Right cardiac atrium (tissue), 5 donors: ENCODE data around the gene SRCAP. TPM values are rescaled to one million over a fixed set of nuclear protein-coding genes. Genes with fewer than 3 reads are reported as not detected.

ENCODE experiments used
- ATAC-seq, 2 donors: fragments of 200-7000 bp; cut with Tn5 transposase; one replicate each; pipeline versions ENCODE4 v1.8.0 to v1.9.1; 2020; ENCODE audit warnings: moderate library complexity in 2 of 2, mild to moderate bottlenecking in 1 of 2
- DNase-seq, 3 donors: peaks; one replicate each; pipeline ENCODE4 v3.0.0-alpha.2; 2020
- H3K27ac ChIP-seq: one replicate; pipeline ENCODE4 v1.5.1; 2013; ENCODE audit warnings: mild to moderate bottlenecking, low read length, control low read depth, moderate library complexity
- H3K27me3 ChIP-seq: one replicate; pipeline ENCODE4 v1.6.1; 2013; ENCODE audit not compliant: control insufficient read depth, insufficient read depth
- H3K4me1 ChIP-seq: one replicate; pipeline ENCODE4 v1.6.1; 2013; ENCODE audit warnings: low read length; ENCODE audit not compliant: control insufficient read depth, insufficient read depth
- H3K4me3 ChIP-seq: one replicate; pipeline ENCODE4 v1.5.1; 2013; ENCODE audit warnings: low read length, control low read depth
- H3K9me3 ChIP-seq: one replicate; pipeline ENCODE4 v1.6.1; 2013; ENCODE audit warnings: low read length; ENCODE audit not compliant: control insufficient read depth
- WGBS: extraction: QIAGEN DNeasy Blood & Tissue Kit; methylation state at CpG from one replicate; pipeline ENCODE4 v1.1.7; 2013; 5-methylcytosine and 5-hydroxymethylcytosine counted together
- intact Hi-C, 4 donors: fragments of 100-400 bp; cut with DNase I; formaldehyde crosslinking; loops; one replicate each; pipeline versions ENCODE4 v1.11.0 to v1.14.0; 2022 to 2023
- long read RNA-seq, 4 donors: library from polyadenylated mRNA; unstranded; transcript quantifications; one replicate each; pipeline ENCODE4 v2.0.0, GENCODE V29; 2020 to 2021
- polyA plus RNA-seq: library from polyadenylated mRNA; stranded (reverse); fragments of 200-250 nt; gene quantifications from one replicate; pipeline ENCODE4 v1.2.3, GENCODE V29; 2013
- total RNA-seq, 4 donors: library from RNA; stranded (reverse); fragmentation: NEBNext Ultra II Directional; extraction: Animal tissue kit (Norgen Biotek cat#: 25700); gene quantifications; one replicate each; pipeline ENCODE4 v1.2.1, GENCODE V29; 2021
- donor health status: healthy with polysubstance abuse.
- donor health status: DM: no; HTN: yes; CAD: no.
- donor health status: DM: no; HTN: no; CAD: no.
- donor health status: DM: no; HTN: yes; CAD: no; lungs with severe emphysema.
- donor health status: DM: yes; HTN: yes; CAD: no.

SRCAP gene
- total RNA-seq (10 to 100 TPM; 43.5 to 61.2 (median 46.4) TPM), polyA plus RNA-seq (27.6 TPM)
- long read RNA-seq, donor 1, partial matches to known transcripts = 22 of 25 reads
- long read RNA-seq, donor 1, other reads (novel, unspliced or antisense) = 3 of 25 reads
- long read RNA-seq, donor 2, partial matches to known transcripts = 0 of 1 reads
- long read RNA-seq, donor 2, other reads (novel, unspliced or antisense) = 1 of 1 reads
- long read RNA-seq, donor 3, partial matches to known transcripts = 2 of 9 reads
- long read RNA-seq, donor 3, other reads (novel, unspliced or antisense) = 6 of 9 reads
- long read RNA-seq, donor 4 = 0 reads

- intact Hi-C loops = no loop called here
- Histone ChIP-seq H3K4me1 (peaks cover 2% of the 10 kb centered on the region), H3K9me3 (no peaks in the 10 kb centered on the region), H3K27me3 (no peaks in the 10 kb centered on the region), H3K4me3 (peak within 1 kb of the TSS; percentile 85), H3K27ac (peak within 1 kb of the TSS; percentile 98)
- DNase-seq = peak; percentile 91 to 95 (median 95)
- under 1% methylated on average over 57 of the region's 57 CpGs for WGBS
- ATAC-seq = peak; percentile 82 to 85
These were observed at the start of gene SRCAP for GRCh38 chr16:30698816-30699614. TSS of gene SRCAP (plus strand) at chr16:30699171. CDS start at chr16:30700825, 1,654 bp downstream.

GRCh38 chr16:30649725-30650368 is 49.1 kb upstream of the SRCAP start:
- intact Hi-C loops = no loop called here
- H3K4me1 ChIP-seq = no peaks in the 10 kb centered on the region
- peak overlapping the region; percentile 94 for H3K27ac ChIP-seq
- ATAC-seq (no peak), DNase-seq (peak in 1 of 3 donors; percentile 80)
- H3K9me3 ChIP-seq = no peaks in the 10 kb centered on the region
- WGBS = 33% methylated on average over 22 of the region's 22 CpGs
- H3K27me3 ChIP-seq = no peaks in the 10 kb centered on the region
- H3K4me3 ChIP-seq = peak overlapping the region; percentile 27

- DNase-seq = peak; percentile 100
- Histone ChIP-seq H3K4me3 (peak within 1 kb of the TSS; percentile 94), H3K4me1 (no peaks in the 10 kb centered on the region), H3K27me3 (no peaks in the 10 kb centered on the region), H3K9me3 (no peaks in the 10 kb centered on the region), H3K27ac (peak within 1 kb of the TSS; percentile 99)
- WGBS = 1% methylated on average over 53 of the region's 53 CpGs
- peak; percentile 94 to 95 for ATAC-seq
- intact Hi-C loops = no loop called here
These were observed 48.4 kb upstream of the SRCAP start, which contains the start of gene PRR14 for GRCh38 chr16:30650369-30651123. TSS of gene PRR14 (plus strand) at chr16:30650960. CDS start at chr16:30651646, 686 bp downstream.

GRCh38 chr16:30651124-30652004 is 47.6 kb upstream of the SRCAP start:
- Histone ChIP-seq H3K4me3 (peak overlapping the region; percentile 94), H3K9me3 (no peaks in the 10 kb centered on the region), H3K27ac (peak overlapping the region; percentile 99), H3K27me3 (no peaks in the 10 kb centered on the region), H3K4me1 (no peaks in the 10 kb centered on the region)
- peak; percentile 77 to 81 for ATAC-seq
- intact Hi-C loops = no loop called here
- peak; percentile 75 to 90 (median 88) for DNase-seq
- WGBS = under 1% methylated on average over 71 of the region's 71 CpGs

DNA sequence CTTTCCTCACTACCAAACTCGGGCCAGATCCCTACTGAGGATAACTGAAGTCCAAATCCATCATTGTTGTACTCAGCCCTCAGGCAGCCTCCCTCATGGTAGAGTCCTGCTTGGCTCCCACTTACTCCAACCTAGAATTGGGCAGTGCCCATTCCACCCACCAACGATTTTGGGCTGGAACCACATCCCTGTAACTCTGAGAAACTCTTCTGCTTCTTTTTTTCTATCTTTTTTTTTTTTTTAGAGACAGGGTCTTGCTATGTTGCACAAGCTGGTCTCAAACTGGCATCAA is 47.0 kb upstream of the SRCAP start:
- Histone ChIP-seq H3K27me3 (no peaks in the 10 kb centered on the region), H3K27ac (peak overlapping the region; percentile 82), H3K9me3 (no peaks in the 10 kb centered on the region), H3K4me3 (peak overlapping the region; percentile 94), H3K4me1 (no peaks in the 10 kb centered on the region)
- DNase-seq (no peak), ATAC-seq (no peak)
- 21% methylated on average over 2 of the region's 2 CpGs for WGBS
- intact Hi-C loops = no loop called here

DNA sequence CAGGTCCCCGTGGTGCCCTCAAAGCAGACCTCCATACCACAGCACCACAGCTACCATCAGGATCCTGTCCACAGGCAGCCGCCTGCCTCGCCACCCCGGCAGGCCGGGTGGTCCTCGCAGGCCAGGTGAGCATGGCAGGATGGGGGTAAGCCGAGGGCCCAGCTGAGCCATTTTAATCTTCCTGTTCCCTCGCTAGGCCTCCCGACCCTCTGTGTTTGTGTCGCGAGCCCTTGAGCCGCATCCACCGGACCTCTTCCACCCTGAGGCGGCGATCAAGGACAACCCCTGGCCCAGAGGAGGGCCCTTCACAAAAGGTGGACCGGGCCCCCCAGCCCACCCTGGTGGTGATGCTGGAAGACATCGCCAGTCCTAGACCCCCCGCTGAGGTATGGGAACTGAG is 46.3 kb upstream of the SRCAP start:
- peaks cover 2% of the 10 kb centered on the region for H3K4me1 ChIP-seq
- intact Hi-C loops = no loop called here
- H3K27ac ChIP-seq = no peak overlapping the region
- ATAC-seq = no peak
- no peak overlapping the region for H3K4me3 ChIP-seq
- no peaks in the 10 kb centered on the region for H3K27me3 ChIP-seq
- WGBS = 93% methylated on average over 18 of the region's 18 CpGs
- peak in 1 of 3 donors; percentile 64 for DNase-seq
- no peaks in the 10 kb centered on the region for H3K9me3 ChIP-seq

DNA sequence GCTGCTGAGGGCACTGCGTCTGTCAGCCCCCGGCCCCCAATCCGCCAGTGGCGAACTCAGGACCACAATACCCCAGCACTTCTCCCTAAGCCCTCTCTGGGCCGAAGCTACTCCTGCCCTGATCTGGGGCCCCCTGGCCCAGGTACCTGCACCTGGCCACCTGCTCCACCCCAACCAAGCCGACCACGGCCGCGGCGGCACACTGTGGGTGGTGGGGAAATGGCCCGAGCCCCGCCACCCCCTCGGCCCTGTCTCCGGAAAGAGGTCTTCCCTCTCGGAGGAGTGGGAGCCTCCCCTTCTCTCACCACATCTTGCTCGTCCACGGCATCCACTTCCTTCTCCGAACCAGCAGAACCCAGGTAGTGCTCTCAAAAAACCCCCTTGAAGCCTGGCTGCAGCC is 44.1 kb upstream of the SRCAP start:
- no peak for ATAC-seq
- no peaks in the 10 kb centered on the region for H3K27me3 ChIP-seq
- H3K27ac ChIP-seq = no peak overlapping the region
- H3K4me3 ChIP-seq = no peak overlapping the region
- DNase-seq = peak in 1 of 3 donors; percentile 65
- H3K9me3 ChIP-seq = no peaks in the 10 kb centered on the region
- H3K4me1 ChIP-seq = peaks cover 2% of the 10 kb centered on the region
- intact Hi-C loops = no loop called here
- WGBS = 92% methylated on average over 18 of the region's 18 CpGs

DNA sequence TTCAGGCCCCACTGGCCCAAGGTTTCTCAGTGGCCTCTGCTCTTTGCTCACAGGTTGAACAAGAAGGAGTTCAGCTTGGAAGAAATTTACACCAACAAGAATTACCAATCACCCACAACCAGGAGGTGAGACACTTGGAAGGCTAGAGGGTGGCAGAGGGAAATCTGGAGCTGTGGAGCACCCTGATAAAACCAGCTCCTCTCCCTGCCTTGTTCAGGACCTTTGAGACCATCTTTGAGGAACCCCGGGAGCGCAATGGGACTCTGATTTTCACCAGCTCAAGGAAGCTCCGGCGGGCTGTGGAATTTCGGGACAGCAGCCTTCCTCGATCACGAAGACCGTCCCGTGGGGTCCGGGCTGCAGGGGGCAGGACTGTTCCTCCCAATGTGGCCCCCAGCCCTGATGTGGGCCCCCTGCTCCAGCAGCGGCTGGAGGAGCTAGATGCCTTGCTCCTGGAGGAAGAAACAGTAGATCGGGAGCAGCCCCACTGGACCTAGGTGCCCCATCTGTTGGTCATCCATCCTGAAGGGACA is 43.1 kb upstream of the SRCAP start:
- H3K27me3 ChIP-seq = no peaks in the 10 kb centered on the region
- H3K4me1 ChIP-seq = peaks cover 3% of the 10 kb centered on the region
- ATAC-seq = no peak
- no peaks in the 10 kb centered on the region for H3K9me3 ChIP-seq
- no peak overlapping the region for H3K4me3 ChIP-seq
- peak in 1 of 3 donors; percentile 60 for DNase-seq
- WGBS = 94% methylated on average over 12 of the region's 12 CpGs
- H3K27ac ChIP-seq = no peak overlapping the region
- intact Hi-C loops = no loop called here

DNA sequence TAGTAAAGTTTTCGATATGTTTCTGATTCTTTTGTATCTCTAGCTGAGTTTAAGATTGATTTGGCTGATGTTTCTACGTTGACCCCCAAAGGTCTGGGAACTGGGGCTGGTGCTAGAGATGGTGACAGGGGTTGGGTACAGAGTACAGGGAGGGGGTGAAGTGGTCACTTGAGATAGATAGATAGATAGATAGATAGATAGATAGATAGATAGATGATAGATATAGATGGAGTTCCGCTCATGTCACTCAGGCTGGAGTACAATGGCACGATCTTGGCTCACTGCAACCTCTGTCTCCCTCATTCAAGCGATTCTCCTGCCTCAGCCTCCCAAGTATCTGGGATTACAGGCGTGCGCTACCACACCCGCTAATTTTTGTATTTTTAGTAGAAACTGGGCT is 42.6 kb upstream of the SRCAP start:
- Histone ChIP-seq H3K27ac (no peak overlapping the region), H3K4me1 (peaks cover 8% of the 10 kb centered on the region), H3K4me3 (no peak overlapping the region), H3K27me3 (no peaks in the 10 kb centered on the region), H3K9me3 (no peaks in the 10 kb centered on the region)
- intact Hi-C loops = no loop called here
- ATAC-seq = no peak
- WGBS = 96% methylated on average over 8 of the region's 8 CpGs
- no peak for DNase-seq
